ENCODE data around the gene GJA3. TPM values are rescaled to one million over a fixed set of nuclear protein-coding genes. Genes with fewer than 3 reads are reported as not detected.

Gene GJA3
- total and polyA plus RNA-seq, 2 of the 8 experiments (the other 6 are each of a cell fraction or from before 2014, with no cell fraction given): 0.12 to 0.60 TPM

DNA sequence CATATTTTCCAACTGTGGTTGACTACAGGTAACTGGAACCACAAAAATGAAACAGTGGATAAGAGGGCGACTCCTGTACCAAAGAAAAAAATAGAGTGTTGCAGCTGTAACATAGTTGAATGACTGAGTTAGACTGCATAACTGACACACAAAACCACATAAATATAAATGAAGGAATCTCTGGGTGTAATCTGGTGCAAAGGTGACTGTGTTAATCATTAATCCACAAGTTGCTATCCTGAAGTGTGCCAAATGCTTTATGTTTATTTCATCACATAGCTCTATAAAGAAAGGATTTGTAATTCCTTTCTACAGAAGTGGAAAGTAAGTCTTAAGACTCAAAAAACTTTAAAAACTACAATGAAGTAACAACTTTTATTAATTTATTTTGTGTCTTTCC lies 37.9 kb upstream of the GJA3 start:
- no peak overlapping the region for H2BK20ac ChIP-seq (ENCODE audit: low read length)
- FAIRE-seq (no peak), DNase-seq (ENCODE audit: low read depth in 1 of 2, low spot score in 2 of 2) (no peak)
- H3K4me3 ChIP-seq (ENCODE audit: extremely low read depth in 1 of 4, insufficient read depth in 2 of 4, low read depth in 3 of 4, low read length in 4 of 4): no peak overlapping the region
- no peak overlapping the region for H2BK120ac ChIP-seq (replicated peaks; ENCODE audit: low read depth, low read length)
- H4K20me1 ChIP-seq (replicated peaks in 1 of 2; ENCODE audit: control insufficient read depth in 1 of 2, insufficient read depth in 2 of 2, low read length in 2 of 2): peaks cover 0 to 7% of the 10 kb centered on the region in 2 experiments
- peaks cover 16 to 36% (median 32%) of the 10 kb centered on the region in 4 experiments for H3K27me3 ChIP-seq (replicated peaks in 1 of 4; ENCODE audit: control insufficient read depth in 3 of 4, extremely low read depth in 1 of 4, insufficient read depth in 3 of 4, low read length in 3 of 4)
- H4K91ac ChIP-seq (replicated peaks; ENCODE audit: insufficient read length, low read length): no peak overlapping the region
- no peak overlapping the region for H4K8ac ChIP-seq (ENCODE audit: extremely low read depth, insufficient read depth, low read length)
- no peak overlapping the region for H2BK5ac ChIP-seq (ENCODE audit: low read depth, low read length)
- ChIA-PET CTCF (ENCODE audit: partially characterized antibody) (interaction anchor here (1.0 to 4.6 kb wide), 4 partner anchors 30 to 295 kb away, joined by 3 to 20 read pairs (median 12); no protein-coding TSS in a partner anchor), POLR2A (ENCODE audit: partially characterized antibody) (no interaction called here)
- peaks cover 0 to 3% of the 10 kb centered on the region in 2 experiments; a peak in 1 of 4 replicates for H3K9me3 ChIP-seq (ENCODE audit: insufficient read depth in 2 of 2, low read depth in 1 of 2, low read length in 1 of 2)
- H3K27ac ChIP-seq (ENCODE audit: low read depth, low read length): no peak overlapping the region
- WGBS, 2 experiments (ENCODE audit: extremely low coverage in 1 of 2, insufficient coverage in 1 of 2, insufficient read length in 1 of 2, insufficient replicate concordance in 2 of 2, low coverage in 1 of 2, low lambda C conversion rate in 2 of 2, missing lambda C conversion rate in 1 of 2): 80% methylated on average over 1 of the region's 1 CpG; no CpG with 5 or more reads in 1 of the 2 experiments
- H3K4me1 ChIP-seq (replicated peaks in 1 of 4; ENCODE audit: control insufficient read depth in 3 of 4, insufficient read depth in 4 of 4, low read length in 3 of 4): peaks cover 0 to 5% (median 3%) of the 10 kb centered on the region in 4 experiments; a peak in 5 of 7 replicates
- H2BK12ac ChIP-seq (ENCODE audit: low read depth, low read length): no peak overlapping the region
- H3K18ac ChIP-seq (ENCODE audit: extremely low read depth, low read length): no peak overlapping the region
- H3K23me2 ChIP-seq (ENCODE audit: low read depth, low read length): no peaks in the 10 kb centered on the region
- no peak overlapping the region for H3K4ac ChIP-seq (replicated peaks; ENCODE audit: insufficient read length, low read depth, low read length)
- no peak overlapping the region for H3K9ac ChIP-seq (replicated peaks in 1 of 4; ENCODE audit: extremely low read depth in 1 of 4, low read depth in 3 of 4, low read length in 3 of 4)
- H3K23ac ChIP-seq (ENCODE audit: insufficient read length): no peak overlapping the region
- H3K56ac ChIP-seq (replicated peaks; ENCODE audit: insufficient read length, low read depth, low read length): no peak overlapping the region
- no peaks in the 10 kb centered on the region for H3K36me3 ChIP-seq (ENCODE audit: control insufficient read depth in 2 of 4, insufficient read depth in 4 of 4, low read length in 3 of 4)
- no peak overlapping the region for H3K14ac ChIP-seq (ENCODE audit: insufficient read length)
- no peaks in the 10 kb centered on the region for H3K79me2 ChIP-seq (ENCODE audit: control insufficient read depth in 1 of 2, insufficient read depth in 2 of 2, low read length in 2 of 2)
- no peak overlapping the region for H4K5ac ChIP-seq (ENCODE audit: insufficient read length, low read depth, low read length)
- H3K4me2 ChIP-seq (ENCODE audit: insufficient read depth in 1 of 2, low read depth in 2 of 2, low read length in 2 of 2): no peak overlapping the region
- no peaks in the 10 kb centered on the region for H3K79me1 ChIP-seq (ENCODE audit: low read depth, low read length)
- H2BK15ac ChIP-seq (ENCODE audit: low read length): no peak overlapping the region
- no peak overlapping the region for H2AFZ ChIP-seq (ENCODE audit: low read length)
- no peak overlapping the region for H2AK5ac ChIP-seq (ENCODE audit: low read depth, low read length)
- TF ChIP-seq CREB1 (IDR thresholded peaks at IDR 0.05) (no peak), RAD21 (IDR thresholded peaks at IDR 0.05 in 1 of 2, conservative IDR thresholded peaks at IDR 0.05 in 1 of 2; ENCODE audit: low read depth in 2 of 2, low read length in 2 of 2) (no peak), FOSL1 (IDR thresholded peaks at IDR 0.05; ENCODE audit: insufficient read depth, low read depth, low read length) (no peak), YY1 (IDR thresholded peaks at IDR 0.05; ENCODE audit: low read depth, low read length) (no peak), TAF1 (IDR thresholded peaks at IDR 0.05; ENCODE audit: low read depth, low read length) (no peak), NANOG (IDR thresholded peaks at IDR 0.05; ENCODE audit: insufficient read depth, low read depth, low read length, poor library complexity, severe bottlenecking) (no peak), POLR2AphosphoS5 (IDR thresholded peaks at IDR 0.05; ENCODE audit: low read depth, low read length) (no peak), SP2 (IDR thresholded peaks at IDR 0.05; ENCODE audit: low read length) (no peak), CHD2 (IDR thresholded peaks at IDR 0.05; ENCODE audit: low read length) (no peak), EP300 (IDR thresholded peaks at IDR 0.05; ENCODE audit: borderline replicate concordance in 1 of 2, low read depth in 2 of 2, low read length in 2 of 2) (no peak), GABPA (IDR thresholded peaks at IDR 0.05; ENCODE audit: borderline replicate concordance, insufficient read depth, low read length) (no peak)
- TF ChIP-seq, protein P1, sequence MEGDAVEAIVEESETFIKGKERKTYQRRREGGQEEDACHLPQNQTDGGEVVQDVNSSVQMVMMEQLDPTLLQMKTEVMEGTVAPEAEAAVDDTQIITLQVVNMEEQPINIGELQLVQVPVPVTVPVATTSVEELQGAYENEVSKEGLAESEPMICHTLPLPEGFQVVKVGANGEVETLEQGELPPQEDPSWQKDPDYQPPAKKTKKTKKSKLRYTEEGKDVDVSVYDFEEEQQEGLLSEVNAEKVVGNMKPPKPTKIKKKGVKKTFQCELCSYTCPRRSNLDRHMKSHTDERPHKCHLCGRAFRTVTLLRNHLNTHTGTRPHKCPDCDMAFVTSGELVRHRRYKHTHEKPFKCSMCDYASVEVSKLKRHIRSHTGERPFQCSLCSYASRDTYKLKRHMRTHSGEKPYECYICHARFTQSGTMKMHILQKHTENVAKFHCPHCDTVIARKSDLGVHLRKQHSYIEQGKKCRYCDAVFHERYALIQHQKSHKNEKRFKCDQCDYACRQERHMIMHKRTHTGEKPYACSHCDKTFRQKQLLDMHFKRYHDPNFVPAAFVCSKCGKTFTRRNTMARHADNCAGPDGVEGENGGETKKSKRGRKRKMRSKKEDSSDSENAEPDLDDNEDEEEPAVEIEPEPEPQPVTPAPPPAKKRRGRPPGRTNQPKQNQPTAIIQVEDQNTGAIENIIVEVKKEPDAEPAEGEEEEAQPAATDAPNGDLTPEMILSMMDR (IDR thresholded peaks at IDR 0.05; ENCODE audit: control extremely low read depth in 1 of 3, insufficient read depth in 1 of 3, low read depth in 1 of 3, low read length in 3 of 3): no peak
